GM21825 (cell line): ENCODE measurements around the gene CD276.
"Not testable (repeated sequence)": the region's sequence is repeated elsewhere in the genome, so short reads cannot be mapped to it uniquely, and the experiment has no call there.

Experiments used
- ATAC-seq: cut with Tn5 transposase; IDR thresholded peaks from one replicate; pipeline ENCODE4 v1.9.1; 2021; ENCODE audit warnings: mild to moderate bottlenecking, moderate library complexity; ENCODE audit not compliant: unreplicated experiment

CD276 gene

GRCh38 chr15:73683777-73684580 is at the start of gene CD276:
CD276 (plus strand) TSS chr15:73684383; CDS start chr15:73699640, 15,257 bp downstream.
- ATAC-seq: no peak

GRCh38 chr15:73637527-73637926 is 46.7 kb upstream of the CD276 start:
- ATAC-seq: no peak

- not testable (repeated sequence) for ATAC-seq
Measured at GRCh38 chr15:73639464-73639863, 44.7 kb upstream of the CD276 start.

- no peak for ATAC-seq
Measured at GRCh38 chr15:73647259-73648013, 36.7 kb upstream of the CD276 start.

- no peak for ATAC-seq
Measured at GRCh38 chr15:73648014-73648295, 36.2 kb upstream of the CD276 start.

- no peak for ATAC-seq
Measured at GRCh38 chr15:73650416-73651126, 33.6 kb upstream of the CD276 start.

GRCh38 chr15:73654659-73655058 is 29.5 kb upstream of the CD276 start:
- ATAC-seq: no peak

GRCh38 chr15:73655724-73656123 is 28.5 kb upstream of the CD276 start:
- no peak for ATAC-seq

GRCh38 chr15:73658645-73659044 is 25.5 kb upstream of the CD276 start:
- ATAC-seq: no peak

GRCh38 chr15:73660455-73660854 is 23.7 kb upstream of the CD276 start:
- no peak for ATAC-seq

- ATAC-seq: no peak
Measured at GRCh38 chr15:73674587-73674986, 9.6 kb upstream of the CD276 start.

GRCh38 chr15:73677146-73677607 is 7.0 kb upstream of the CD276 start:
- no peak for ATAC-seq

- no peak for ATAC-seq
Measured at GRCh38 chr15:73677733-73678132, 6.5 kb upstream of the CD276 start.

GRCh38 chr15:73678498-73678897 is 5.7 kb upstream of the CD276 start:
- no peak for ATAC-seq

GRCh38 chr15:73679180-73679579 is 5.0 kb upstream of the CD276 start:
- no peak for ATAC-seq

- no peak for ATAC-seq
Measured at GRCh38 chr15:73679964-73680363, 4.2 kb upstream of the CD276 start.

- no peak for ATAC-seq
Measured at GRCh38 chr15:73680549-73680948, 3.6 kb upstream of the CD276 start.

GRCh38 chr15:73681063-73681462 is 3.1 kb upstream of the CD276 start:
- no peak for ATAC-seq

GRCh38 chr15:73681856-73682599 is 2.2 kb upstream of the CD276 start:
- ATAC-seq: no peak

- ATAC-seq: no peak
Measured at GRCh38 chr15:73682600-73683090, 1.5 kb upstream of the CD276 start.

GRCh38 chr15:73683257-73683776 is 866 bp upstream of the CD276 start:
- no peak for ATAC-seq
